Liver (tissue), 9 donors: ENCODE measurements around the gene SLC6A11. TPM values are rescaled to one million over a fixed set of nuclear protein-coding genes. Genes with fewer than 3 reads are reported as not detected.

Source experiments
- DNase-seq: peaks from one replicate; pipeline ENCODE4 v3.0.0-alpha.2; 2017; ENCODE audit warnings: low spot score
- H3K27ac ChIP-seq, 2 donors: one replicate each; pipeline ENCODE4 v1.7.0; 2013; ENCODE audit warnings: inconsistent platforms in 2 of 2, low read length in 2 of 2, control low read depth in 1 of 2, low read depth in 1 of 2, mild to moderate bottlenecking in 1 of 2
- H3K27me3 ChIP-seq, 4 donors: one replicate each; pipeline versions ENCODE4 v1.6.1 to v1.7.0; 2013; ENCODE audit warnings: low read length in 3 of 4, inconsistent platforms in 1 of 4, mild to moderate bottlenecking in 1 of 4, moderate library complexity in 1 of 4; ENCODE audit not compliant: control insufficient read depth in 4 of 4, insufficient read depth in 4 of 4
- H3K36me3 ChIP-seq, 4 donors: one replicate each; pipeline versions ENCODE4 v1.6.1 to v1.7.0; 2013; ENCODE audit warnings: low read length in 3 of 4, mild to moderate bottlenecking in 3 of 4, low read depth in 1 of 4, moderate library complexity in 1 of 4; ENCODE audit not compliant: control insufficient read depth in 4 of 4, insufficient read depth in 3 of 4
- H3K4me1 ChIP-seq, 4 donors: one replicate each; pipeline versions ENCODE4 v1.6.1 to v1.7.0; 2013; ENCODE audit warnings: low read length in 3 of 4, mild to moderate bottlenecking in 3 of 4, moderate library complexity in 1 of 4; ENCODE audit not compliant: control insufficient read depth in 4 of 4, insufficient read depth in 4 of 4
- H3K4me3 ChIP-seq, 3 donors: one replicate each; pipeline versions ENCODE4 v1.6.1 to v1.7.0; 2013; ENCODE audit warnings: low read length in 3 of 3, control low read depth in 1 of 3, low read depth in 1 of 3, mild to moderate bottlenecking in 1 of 3
- H3K9ac ChIP-seq, 2 donors: one replicate each; pipeline ENCODE4 v1.7.0; 2013; ENCODE audit warnings: low read length in 2 of 2, mild to moderate bottlenecking in 2 of 2, moderate library complexity in 2 of 2, control low read depth in 1 of 2, low read depth in 1 of 2
- H3K9me3 ChIP-seq, 4 donors: one replicate each; pipeline versions ENCODE4 v1.6.1 to v1.7.0; 2013; ENCODE audit warnings: low read length in 3 of 4; ENCODE audit not compliant: control insufficient read depth in 4 of 4
- ATF3 ChIP-seq: IDR thresholded peaks from 2 replicates; pipeline ENCODE4 v1.6.1; 2016; ENCODE audit warnings: antibody characterized with exemption
- CTCF ChIP-seq: fragments of 150-350 bp; IDR thresholded peaks from 2 replicates; pipeline ENCODE4 v1.5.1; 2017; ENCODE audit warnings: improper control_type of control experiment, low read depth, low read length; ENCODE audit not compliant: missing input control
- EGR1 ChIP-seq, 2 donors: IDR thresholded peaks; 2 replicates each; pipeline ENCODE4 v1.6.1; 2016 to 2018; ENCODE audit warnings: antibody characterized with exemption in 2 of 2, low read depth in 2 of 2
- FOXA1 ChIP-seq: IDR thresholded peaks from 2 replicates; pipeline ENCODE4 v1.6.1; 2016; ENCODE audit warnings: antibody characterized with exemption
- FOXA2 ChIP-seq: IDR thresholded peaks from 2 replicates; pipeline ENCODE4 v1.6.1; 2016; ENCODE audit warnings: antibody characterized with exemption
- GABPA ChIP-seq, 2 donors: IDR thresholded peaks in 1 of 2; conservative IDR thresholded peaks in 1 of 2; 2 replicates each; pipeline ENCODE4 v1.6.1; 2016; ENCODE audit warnings: antibody characterized with exemption in 2 of 2, mild to moderate bottlenecking in 1 of 2, moderate library complexity in 1 of 2
- HNF4A ChIP-seq, 2 donors: conservative IDR thresholded peaks; 2 replicates each; pipeline ENCODE4 v1.6.1; 2016; ENCODE audit warnings: antibody characterized with exemption in 2 of 2, mild to moderate bottlenecking in 2 of 2
- HNF4G ChIP-seq: IDR thresholded peaks from 2 replicates; pipeline ENCODE4 v1.6.1; 2016; ENCODE audit warnings: antibody characterized with exemption
- JUND ChIP-seq, 2 donors: IDR thresholded peaks; 2 replicates each; pipeline ENCODE4 v1.6.1; 2016; ENCODE audit warnings: antibody characterized with exemption in 2 of 2
- MAX ChIP-seq: IDR thresholded peaks from 2 replicates; pipeline ENCODE4 v1.6.1; 2016; ENCODE audit warnings: antibody characterized with exemption
- NR2F2 ChIP-seq: IDR thresholded peaks from 2 replicates; pipeline ENCODE4 v1.6.1; 2016; ENCODE audit warnings: antibody characterized with exemption
- RAD21 ChIP-seq, 2 donors: IDR thresholded peaks; 2 replicates each; pipeline ENCODE4 v1.6.1; 2016; ENCODE audit warnings: antibody characterized with exemption in 2 of 2, mild to moderate bottlenecking in 2 of 2
- REST ChIP-seq: IDR thresholded peaks from 2 replicates; pipeline ENCODE4 v1.6.1; 2016; ENCODE audit warnings: antibody characterized with exemption, mild to moderate bottlenecking
- RXRA ChIP-seq, 2 donors: IDR thresholded peaks; 2 replicates each; pipeline ENCODE4 v1.6.1; 2017 to 2018; ENCODE audit warnings: antibody characterized with exemption in 2 of 2, mild to moderate bottlenecking in 1 of 2
- SP1 ChIP-seq: IDR thresholded peaks from 2 replicates; pipeline ENCODE4 v1.6.1; 2018; ENCODE audit warnings: antibody characterized with exemption, mild to moderate bottlenecking
- TAF1 ChIP-seq: conservative IDR thresholded peaks from 2 replicates; pipeline ENCODE4 v1.6.1; 2016; ENCODE audit warnings: antibody characterized with exemption, mild to moderate bottlenecking
- YY1 ChIP-seq: IDR thresholded peaks from 2 replicates; pipeline ENCODE4 v1.6.1; 2016; ENCODE audit warnings: antibody characterized with exemption, mild to moderate bottlenecking
- ZBTB33 ChIP-seq: IDR thresholded peaks from 2 replicates; pipeline ENCODE4 v1.6.1; 2016; ENCODE audit warnings: antibody characterized with exemption
- WGBS: extraction: QIAGEN DNeasy Blood & Tissue Kit; methylation state at CpG from one replicate; pipeline ENCODE4 v1.1.7; 2013; 5-methylcytosine and 5-hydroxymethylcytosine counted together
- polyA plus RNA-seq, 2 donors: library from polyadenylated mRNA; stranded (reverse) in 1 of 2; unstranded in 1 of 2; fragments of 200-250 nt in 1 of 2; fragments of >200 nt in 1 of 2; fragmentation: Nextera tagmentation in 1 of 2; extraction: Ambion mirVana in 1 of 2; gene quantifications; one replicate each; pipeline versions ENCODE4 v1.2.1 to v1.2.3, GENCODE V29; 2013 to 2015
- total RNA-seq, 2 donors: library from RNA; depleted of rRNA; stranded (reverse); fragments of >200 nt; gene quantifications; one replicate each; pipeline ENCODE4 v1.2.3, GENCODE V29; 2014
- donor health status: healthy.
- donor health status: healthy.
- donor health status: healthy.
- donor health status: healthy.
- donor health status: healthy.

The SLC6A11 gene
- total and polyA plus RNA-seq, 4 donors = under 0.01 to 7.1 (median 0.01) TPM; not detected in 1

GRCh38 chr3:10984371-10984896 is 168.4 kb downstream of the SLC6A11 start:
- H3K4me3 ChIP-seq = no peak overlapping the region
- TF ChIP-seq GABPA (IDR thresholded peaks at IDR 0.05 in 1 of 2, conservative IDR thresholded peaks at IDR 0.05 in 1 of 2) (no peak), RAD21 (IDR thresholded peaks at IDR 0.05) (no peak), NR2F2 (no peak), MAX (no peak), ZBTB33 (no peak), CTCF (no peak), ATF3 (no peak), HNF4G (no peak)
- H3K27ac ChIP-seq = no peak overlapping the region
- no peaks in the 10 kb centered on the region for H3K36me3 ChIP-seq
- H3K9ac ChIP-seq = no peak overlapping the region
- H3K4me1 ChIP-seq = peaks cover 4 to 49% (median 44%) of the 10 kb centered on the region in 4 donors
- no peaks in the 10 kb centered on the region for H3K27me3 ChIP-seq
- DNase-seq = no peak
- WGBS = 69% methylated on average over 1 of the region's 1 CpG
- no peaks in the 10 kb centered on the region for H3K9me3 ChIP-seq

GRCh38 chr3:10985181-10985580 is 169.2 kb downstream of the SLC6A11 start:
- no peak for TF ChIP-seq HNF4A (conservative IDR thresholded peaks at IDR 0.05)
- no peak for TF ChIP-seq GABPA (IDR thresholded peaks at IDR 0.05 in 1 of 2, conservative IDR thresholded peaks at IDR 0.05 in 1 of 2)
- no peak for TF ChIP-seq EGR1 (IDR thresholded peaks at IDR 0.05; ENCODE audit: low read depth in 2 of 2)
- no peak for TF ChIP-seq JUND (IDR thresholded peaks at IDR 0.05)
- no peak for TF ChIP-seq NR2F2
- no peak for TF ChIP-seq FOXA2
- TF ChIP-seq RAD21 (IDR thresholded peaks at IDR 0.05) = no peak
- TF ChIP-seq RXRA (IDR thresholded peaks at IDR 0.05) = no peak
- no peak for TF ChIP-seq CTCF
- TF ChIP-seq YY1 = no peak
- TF ChIP-seq ZBTB33 = no peak
- TF ChIP-seq MAX = no peak
- no peak for TF ChIP-seq HNF4G
- no peak for TF ChIP-seq REST
- TF ChIP-seq FOXA1 = no peak
- no peak for TF ChIP-seq SP1
- TF ChIP-seq TAF1 = no peak
- no peak for DNase-seq
- Histone ChIP-seq H3K27me3 (no peaks in the 10 kb centered on the region), H3K9me3 (no peaks in the 10 kb centered on the region), H3K27ac (no peak overlapping the region), H3K4me1 (peaks cover 4 to 53% (median 44%) of the 10 kb centered on the region in 4 donors), H3K9ac (no peak overlapping the region), H3K4me3 (no peak overlapping the region), H3K36me3 (no peaks in the 10 kb centered on the region)
- 44% methylated on average over 1 of the region's 1 CpG for WGBS
